DND-41 (cell line): ENCODE measurements around the gene TSPAN18.

Source experiments
- ATAC-seq: fragments of 200-7000 bp; cut with Tn5 transposase; 3 replicates; pipeline ENCODE4 v1.9.1; 2021; ENCODE audit warnings: low read depth; ENCODE audit not compliant: insufficient read depth
- DNase-seq: peaks from one replicate; pipeline ENCODE4 v3.0.0-alpha.2; 2020
- H2AFZ ChIP-seq: 2 replicates; pipeline ENCODE4 v1.6.0; 2012; ENCODE audit warnings: low read depth, low read length
- H3K27ac ChIP-seq: 2 replicates; pipeline ENCODE4 v1.5.1; 2012; ENCODE audit warnings: low read length, inconsistent platforms
- H3K27me3 ChIP-seq: fragments of 200-600 bp; sonication (generic); 2 replicates; pipeline ENCODE4 v1.6.0; 2012; ENCODE audit warnings: low read length, mild to moderate bottlenecking, inconsistent platforms; ENCODE audit not compliant: insufficient read depth, poor library complexity
- H3K36me3 ChIP-seq: 2 replicates; pipeline ENCODE4 v1.5.1; 2012; ENCODE audit warnings: low read length, inconsistent platforms; ENCODE audit not compliant: insufficient read depth
- H3K4me1 ChIP-seq: 2 replicates; pipeline ENCODE4 v1.5.1; 2012; ENCODE audit warnings: mild to moderate bottlenecking, low read length; ENCODE audit not compliant: insufficient read depth
- H3K4me2 ChIP-seq: 2 replicates; pipeline ENCODE4 v1.6.0; 2012; ENCODE audit warnings: mild to moderate bottlenecking, moderate library complexity, low read length, inconsistent platforms; ENCODE audit not compliant: insufficient read depth
- H3K4me3 ChIP-seq, 2 experiments: fragments of 200-600 bp in 1 of 2; shearing (Covaris generic) in 1 of 2; 2 replicates each; pipeline ENCODE4 v1.5.1; 2012 to 2016; ENCODE audit warnings: inconsistent platforms in 2 of 2, low read length in 2 of 2, mild to moderate bottlenecking in 2 of 2, low read depth in 1 of 2, moderate library complexity in 1 of 2
- H3K79me2 ChIP-seq: 2 replicates; pipeline ENCODE4 v1.6.0; 2012; ENCODE audit warnings: low read length, inconsistent platforms; ENCODE audit not compliant: insufficient read depth
- H3K9ac ChIP-seq: 2 replicates; pipeline ENCODE4 v1.6.0; 2012; ENCODE audit warnings: low read depth, mild to moderate bottlenecking, inconsistent platforms, low read length, moderate library complexity
- H3K9me3 ChIP-seq: 2 replicates; pipeline ENCODE4 v1.5.1; 2012; ENCODE audit warnings: low read length, moderate library complexity, mild to moderate bottlenecking, inconsistent platforms; ENCODE audit not compliant: insufficient read depth, severe bottlenecking
- H4K20me1 ChIP-seq: 2 replicates; pipeline ENCODE4 v1.6.0; 2012; ENCODE audit warnings: low read length; ENCODE audit not compliant: insufficient read depth
- CTCF ChIP-seq: IDR thresholded peaks from 2 replicates; pipeline ENCODE4 v1.5.1; 2012; ENCODE audit warnings: borderline replicate concordance, low read length, moderate library complexity, mild to moderate bottlenecking; ENCODE audit not compliant: poor library complexity, severe bottlenecking; ENCODE audit errors: extremely low read depth
- EZH2 ChIP-seq: IDR thresholded peaks from 3 replicates; pipeline ENCODE4 v1.6.1; 2012; ENCODE audit warnings: borderline replicate concordance, low read depth, mild to moderate bottlenecking, moderate library complexity, low read length, inconsistent platforms; ENCODE audit not compliant: severe bottlenecking

Gene TSPAN18

GRCh38 chr11:44716256-44716655 is 10.5 kb upstream of the TSPAN18 start:
- TF ChIP-seq CTCF, result no peak
- no peak for TF ChIP-seq EZH2
- Histone ChIP-seq H3K4me1 (no peaks in the 10 kb centered on the region), H3K27ac (no peak overlapping the region), H3K27me3 (peaks cover 7% of the 10 kb centered on the region), H3K4me3 (no peak overlapping the region), H3K9ac (no peak overlapping the region), H3K9me3 (no peaks in the 10 kb centered on the region), H3K4me2 (no peak overlapping the region), H3K79me2 (no peaks in the 10 kb centered on the region), H3K36me3 (no peaks in the 10 kb centered on the region), H2AFZ (no peak overlapping the region), H4K20me1 (no peaks in the 10 kb centered on the region)
- no peak for DNase-seq
- ATAC-seq, result no peak

GRCh38 chr11:44718057-44718456 is 8.7 kb upstream of the TSPAN18 start:
- no peak overlapping the region for H3K9ac ChIP-seq
- no peaks in the 10 kb centered on the region for H3K9me3 ChIP-seq
- H3K4me2 ChIP-seq, result no peak overlapping the region
- no peak overlapping the region for H3K4me3 ChIP-seq
- H3K4me1 ChIP-seq, result no peaks in the 10 kb centered on the region
- no peaks in the 10 kb centered on the region for H4K20me1 ChIP-seq
- H3K27me3 ChIP-seq, result peaks cover 7% of the 10 kb centered on the region
- no peak for DNase-seq
- H3K79me2 ChIP-seq, result no peaks in the 10 kb centered on the region
- no peaks in the 10 kb centered on the region for H3K36me3 ChIP-seq
- TF ChIP-seq EZH2 (no peak), CTCF (no peak)
- no peak for ATAC-seq
- no peak overlapping the region for H2AFZ ChIP-seq
- no peak overlapping the region for H3K27ac ChIP-seq

GRCh38 chr11:44718612-44719390 is 8.0 kb upstream of the TSPAN18 start:
- no peak overlapping the region for H3K4me2 ChIP-seq
- ATAC-seq, result no peak
- DNase-seq, result no peak

More at GRCh38 chr11:44718612-44719390, 8.0 kb upstream of the TSPAN18 start:
- Histone ChIP-seq H3K4me1 (no peaks in the 10 kb centered on the region), H3K27ac (no peak overlapping the region), H3K79me2 (no peaks in the 10 kb centered on the region), H3K27me3 (peaks cover 7% of the 10 kb centered on the region), H4K20me1 (no peaks in the 10 kb centered on the region), H2AFZ (no peak overlapping the region), H3K36me3 (no peaks in the 10 kb centered on the region), H3K9ac (no peak overlapping the region), H3K9me3 (no peaks in the 10 kb centered on the region), H3K4me3 (no peak overlapping the region)
- TF ChIP-seq EZH2 (no peak), CTCF (no peak)
